NB4 (cell line): ENCODE measurements around the gene COL4A5.
A peak's percentile ranks its signal among the peaks of the same experiment; 100 is the strongest.

Experiments used
- DNase-seq: peaks from one replicate; pipeline ENCODE4 v3.0.0; 2010; ENCODE audit warnings: low read depth
- H3K4me3 ChIP-seq: one replicate; pipeline ENCODE4 v1.5.1; 2011; ENCODE audit warnings: mild to moderate bottlenecking, low read depth, low read length, moderate library complexity
- CTCF ChIP-seq: IDR thresholded peaks from one replicate; pipeline ENCODE4 v1.5.1; 2012; ENCODE audit warnings: low read depth, low read length
- MAX ChIP-seq: IDR thresholded peaks from 2 replicates; pipeline ENCODE4 v1.6.1; 2011; ENCODE audit warnings: low read depth, low read length
- MYC ChIP-seq: IDR thresholded peaks from 2 replicates; pipeline ENCODE4 v1.6.1; 2011; ENCODE audit warnings: low read depth, low read length
- POLR2A ChIP-seq: IDR thresholded peaks from 2 replicates; pipeline ENCODE4 v1.6.1; 2011; ENCODE audit warnings: mild to moderate bottlenecking; ENCODE audit not compliant: insufficient read length; ENCODE audit errors: extremely low read depth

COL4A5 gene

DNA sequence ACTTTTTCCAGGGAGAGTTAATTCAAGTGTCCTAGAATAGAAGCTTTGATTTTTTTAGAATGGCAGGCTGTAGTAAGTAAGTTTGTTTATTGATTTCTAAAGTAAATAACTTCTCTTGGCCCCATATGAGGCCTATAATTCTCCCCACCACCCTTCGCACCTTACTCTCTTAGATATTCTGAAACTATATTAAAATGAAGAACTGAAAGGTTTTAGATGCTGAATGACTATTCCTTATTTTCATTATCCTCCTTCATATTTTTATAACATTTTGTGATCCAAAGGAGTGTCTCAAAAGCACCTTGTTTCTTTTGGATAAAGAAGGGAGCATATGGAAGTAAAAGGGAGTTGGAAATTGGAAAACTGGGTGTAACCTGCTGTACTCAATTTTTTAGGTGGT is 226.5 kb downstream of the COL4A5 start:
- no peak for DNase-seq
- H3K4me3 ChIP-seq, result no peak overlapping the region
- no peak for TF ChIP-seq MAX
- no peak for TF ChIP-seq POLR2A
- TF ChIP-seq CTCF, result no peak
- TF ChIP-seq MYC, result no peak

DNA sequence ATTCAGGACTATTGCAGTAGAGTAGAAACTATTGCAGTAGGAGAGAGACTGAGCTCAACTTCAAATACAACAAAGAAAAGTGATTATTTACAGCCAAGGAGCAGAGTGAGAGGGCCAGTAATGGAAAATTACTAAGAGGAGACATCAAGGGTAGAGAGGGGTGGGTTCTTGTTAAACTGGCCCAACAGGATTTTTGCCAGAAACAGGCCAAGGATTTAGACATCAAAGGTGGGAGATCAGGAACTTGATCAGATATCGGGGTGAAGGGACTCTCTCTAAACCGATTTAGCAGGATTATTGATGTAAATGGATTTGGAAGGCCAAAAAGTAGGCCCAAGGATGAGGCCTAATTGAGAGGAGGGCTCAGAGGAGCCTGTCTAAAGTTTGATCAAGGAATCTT is 231.9 kb downstream of the COL4A5 start:
- no peak overlapping the region for H3K4me3 ChIP-seq
- DNase-seq, result no peak
- TF ChIP-seq CTCF, result no peak
- no peak for TF ChIP-seq MAX
- no peak for TF ChIP-seq MYC
- TF ChIP-seq POLR2A, result no peak

- TF ChIP-seq MAX, result no peak
- TF ChIP-seq CTCF, result no peak
- TF ChIP-seq POLR2A, result no peak
- no peak for TF ChIP-seq MYC
- DNase-seq, result no peak
- H3K4me3 ChIP-seq, result no peak overlapping the region
These were observed 257.1 kb downstream of the COL4A5 start for GRCh38 chrX:108696690-108697089.

DNA sequence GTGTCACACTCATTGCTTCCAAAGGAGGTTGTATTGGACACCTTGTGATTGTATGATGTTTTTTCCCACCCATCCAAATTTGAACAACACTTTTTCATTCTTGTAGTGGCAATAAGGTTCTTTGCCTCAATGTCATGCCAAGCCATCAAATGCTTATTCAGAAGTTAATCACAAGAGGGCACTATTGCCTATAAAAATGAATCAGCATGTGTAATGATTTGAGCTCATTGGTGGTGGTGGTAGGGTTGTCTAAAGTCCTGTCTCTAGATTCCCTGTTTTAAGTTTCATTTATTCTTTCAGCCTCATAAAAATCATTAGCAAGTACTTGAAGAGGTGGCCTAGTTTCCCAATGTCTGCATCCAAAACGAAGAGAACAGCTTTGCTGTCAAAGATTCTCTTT is 259.7 kb downstream of the COL4A5 start:
- TF ChIP-seq CTCF, result no peak
- no peak for TF ChIP-seq MAX
- no peak for TF ChIP-seq MYC
- no peak for TF ChIP-seq POLR2A
- H3K4me3 ChIP-seq, result no peak overlapping the region
- peak; percentile 31 for DNase-seq

GRCh38 chrX:108701633-108702032 is 262.0 kb downstream of the COL4A5 start:
- no peak overlapping the region for H3K4me3 ChIP-seq
- no peak for DNase-seq
- no peak for TF ChIP-seq MYC
- no peak for TF ChIP-seq POLR2A
- no peak for TF ChIP-seq CTCF
- no peak for TF ChIP-seq MAX

- no peak overlapping the region for H3K4me3 ChIP-seq
- TF ChIP-seq MAX (no peak), MYC (no peak), CTCF (no peak)
- no peak for DNase-seq
These were observed 262.9 kb downstream of the COL4A5 start for GRCh38 chrX:108702530-108702929.
